ENCODE data around the gene C1orf159.
"Not testable (repeated sequence)": the region's sequence is repeated elsewhere in the genome, so short reads cannot be mapped to it uniquely, and the experiment has no call there.

The C1orf159 gene

GRCh38 chr1:1148569-1148968 lies 32.7 kb upstream of the C1orf159 start:
- DNase-seq: no peak

DNA sequence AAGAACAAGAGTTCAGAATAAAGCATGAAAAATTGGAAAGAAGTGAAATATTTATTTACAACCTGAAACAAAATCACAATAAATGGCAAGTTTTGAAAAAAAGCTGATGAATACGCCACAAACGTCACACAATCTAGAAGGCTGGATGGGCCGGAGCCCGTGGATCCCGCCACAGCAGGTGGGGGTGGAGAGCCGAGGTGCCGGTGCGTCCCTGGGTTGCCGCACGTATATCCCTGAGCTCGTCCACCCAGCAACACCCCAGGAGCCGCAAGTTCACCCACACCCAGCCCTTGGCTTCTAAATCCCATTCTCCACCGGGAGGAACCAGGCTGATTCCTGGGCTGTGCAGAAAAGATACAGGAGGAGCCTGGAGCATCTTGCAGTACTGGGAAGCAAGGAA lies 32.2 kb upstream of the C1orf159 start:
- no peak for DNase-seq

DNA sequence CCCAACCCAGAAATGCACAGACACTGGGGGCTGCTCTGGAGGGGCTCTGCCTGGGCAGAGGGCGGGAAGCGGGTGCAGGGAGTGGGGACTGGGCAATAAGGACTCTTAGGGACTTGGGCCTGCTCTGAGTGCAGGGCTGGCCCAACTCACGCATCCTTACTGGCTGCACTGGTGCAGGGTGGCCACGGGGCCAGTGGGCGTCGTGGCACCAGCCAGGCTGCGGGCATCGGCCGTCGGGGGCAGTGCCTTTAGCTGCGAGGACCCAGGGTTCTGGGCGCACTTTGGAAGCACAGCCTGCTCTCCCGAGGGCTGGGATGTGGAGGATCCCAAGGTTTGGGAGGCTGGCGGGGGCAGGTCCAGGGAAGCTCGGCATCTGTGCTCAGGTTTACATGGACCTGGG lies 30.7 kb upstream of the C1orf159 start:
- DNase-seq: no peak

GRCh38 chr1:1146026-1146425 lies 30.1 kb upstream of the C1orf159 start:
- DNase-seq: no peak

GRCh38 chr1:1145547-1145914 lies 29.6 kb upstream of the C1orf159 start:
- no peak for DNase-seq

DNA sequence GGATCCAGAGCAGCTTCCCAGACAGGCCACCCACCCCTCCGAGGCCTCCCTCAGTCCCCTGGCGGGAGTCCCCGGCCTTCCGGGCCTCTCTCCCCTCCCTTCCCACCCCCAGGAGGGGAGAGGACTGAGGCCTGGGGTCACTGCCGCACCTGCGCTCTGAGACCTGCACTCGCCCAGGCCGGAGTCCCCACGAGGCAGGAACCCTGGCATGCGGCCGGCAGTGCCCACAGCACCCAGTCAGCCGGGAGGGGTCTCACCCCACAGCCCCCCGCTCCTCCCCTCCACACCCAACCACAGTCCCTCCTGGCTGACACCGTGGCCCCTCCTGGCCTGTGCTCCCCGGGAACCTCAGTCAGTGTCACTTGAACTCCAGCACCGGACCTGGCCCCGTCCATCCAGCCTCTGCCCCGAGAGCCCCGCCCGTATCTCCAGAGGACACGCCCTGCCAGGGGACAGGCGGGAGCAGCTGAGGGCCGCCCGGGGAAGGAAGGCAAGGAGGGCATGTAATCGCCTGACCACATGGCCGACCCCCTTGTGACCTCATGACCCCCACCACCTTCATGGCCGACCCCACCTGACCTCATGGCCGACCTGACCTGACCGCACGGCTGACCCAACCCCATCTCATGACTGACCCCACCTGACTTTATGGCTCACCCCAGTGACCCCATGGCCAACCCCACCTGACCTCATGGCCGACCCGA lies 29.1 kb upstream of the C1orf159 start:
- no peak for DNase-seq

GRCh38 chr1:1144122-1144842 lies 28.4 kb upstream of the C1orf159 start:
- DNase-seq: peak; percentile 72

GRCh38 chr1:1143636-1144035 lies 27.7 kb upstream of the C1orf159 start:
- DNase-seq: no peak

- DNase-seq: no peak
Observed at GRCh38 chr1:1142844-1143243, 27.0 kb upstream of the C1orf159 start.

GRCh38 chr1:1142352-1142751 lies 26.5 kb upstream of the C1orf159 start:
- DNase-seq: not testable (repeated sequence)

GRCh38 chr1:1141911-1142250 lies 26.0 kb upstream of the C1orf159 start:
- DNase-seq: no peak

GRCh38 chr1:1141244-1141910 lies 25.5 kb upstream of the C1orf159 start:
- no peak for DNase-seq

- DNase-seq: no peak
Observed at GRCh38 chr1:1140673-1141072, 24.8 kb upstream of the C1orf159 start.

DNA sequence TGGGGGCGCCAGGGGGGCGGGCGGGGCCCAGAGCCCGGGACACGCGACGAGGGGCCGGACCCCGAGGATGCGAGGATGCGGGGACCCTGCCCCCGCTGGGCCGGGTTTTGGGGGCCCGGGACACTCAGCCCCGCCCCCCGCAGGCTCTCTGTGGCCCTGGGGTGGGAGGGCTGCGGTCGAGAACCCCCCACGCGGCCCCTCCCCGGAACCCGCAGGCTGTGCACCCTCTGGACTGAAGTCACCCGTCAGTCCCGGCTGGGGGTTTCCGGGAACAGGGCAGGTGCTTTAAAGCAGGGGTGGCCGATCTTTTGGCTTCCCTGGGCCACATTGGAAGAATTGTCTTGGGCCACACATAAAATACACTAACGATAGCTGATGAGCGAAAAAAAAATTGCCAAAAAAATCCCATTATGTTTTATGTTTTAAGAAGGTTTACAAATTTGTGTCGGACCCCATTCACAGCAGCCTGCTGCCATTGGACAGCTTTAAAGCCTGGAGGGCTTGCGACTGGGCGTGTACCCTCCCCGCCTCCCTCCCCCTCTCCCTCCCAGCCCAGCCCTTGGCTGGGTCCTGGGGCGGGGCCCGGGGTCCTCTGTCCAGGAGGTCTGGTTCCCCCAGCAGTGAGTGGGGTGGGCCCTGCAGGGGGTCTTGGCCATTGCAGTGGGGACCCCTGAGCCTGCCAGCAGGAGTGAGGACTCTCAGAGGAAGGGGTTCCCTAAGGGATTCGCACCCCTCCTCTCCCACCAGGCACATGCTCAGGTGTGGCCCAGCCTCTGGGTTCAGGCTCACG lies 21.6 kb upstream of the C1orf159 start:
- DNase-seq: peak; percentile 85

GRCh38 chr1:1136547-1137230 lies 20.8 kb upstream of the C1orf159 start:
- DNase-seq: peak; percentile 43

GRCh38 chr1:1135339-1136136 lies 19.6 kb upstream of the C1orf159 start:
- DNase-seq: no peak

GRCh38 chr1:1134300-1134970 lies 18.5 kb upstream of the C1orf159 start:
- DNase-seq: no peak

DNA sequence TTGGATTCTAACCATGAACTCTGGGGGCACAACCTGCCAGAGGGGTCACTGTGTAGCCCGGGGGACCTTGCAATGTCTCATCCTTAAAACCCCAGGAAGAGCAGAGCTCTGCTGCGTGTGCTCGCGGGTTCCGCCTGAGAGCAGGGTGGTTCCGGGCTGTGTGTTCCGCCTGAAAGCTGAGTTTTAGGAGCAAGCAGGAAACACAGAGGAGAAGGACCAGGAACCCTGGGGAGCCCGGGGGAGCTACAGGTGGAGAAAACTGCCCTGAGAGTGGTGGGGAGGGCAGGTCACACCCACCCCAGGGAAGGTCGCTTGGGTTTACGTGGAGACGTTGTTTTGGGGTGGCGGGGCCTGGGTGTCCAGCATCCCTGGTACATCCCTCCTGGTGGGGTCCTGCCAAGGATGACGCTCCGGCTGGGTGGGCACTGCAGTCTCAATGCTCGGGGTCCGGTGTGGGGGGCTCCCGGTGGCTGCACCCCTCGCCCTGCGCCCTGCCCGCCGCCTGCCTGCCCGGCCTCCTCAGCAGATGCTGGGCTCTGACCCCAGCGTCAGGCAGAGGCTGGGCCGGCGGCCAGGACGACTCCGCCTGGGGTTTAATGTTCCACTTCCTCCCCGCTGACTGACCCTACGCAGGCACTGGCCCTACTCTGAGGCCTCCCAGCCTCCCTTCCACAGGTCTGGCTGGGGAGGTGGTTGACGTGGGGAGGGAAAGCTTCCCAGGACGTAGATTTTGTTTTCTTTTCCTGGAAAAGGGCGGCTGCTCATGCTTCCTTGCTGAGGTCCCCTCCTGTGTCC lies 17.3 kb upstream of the C1orf159 start:
- DNase-seq: no peak

DNA sequence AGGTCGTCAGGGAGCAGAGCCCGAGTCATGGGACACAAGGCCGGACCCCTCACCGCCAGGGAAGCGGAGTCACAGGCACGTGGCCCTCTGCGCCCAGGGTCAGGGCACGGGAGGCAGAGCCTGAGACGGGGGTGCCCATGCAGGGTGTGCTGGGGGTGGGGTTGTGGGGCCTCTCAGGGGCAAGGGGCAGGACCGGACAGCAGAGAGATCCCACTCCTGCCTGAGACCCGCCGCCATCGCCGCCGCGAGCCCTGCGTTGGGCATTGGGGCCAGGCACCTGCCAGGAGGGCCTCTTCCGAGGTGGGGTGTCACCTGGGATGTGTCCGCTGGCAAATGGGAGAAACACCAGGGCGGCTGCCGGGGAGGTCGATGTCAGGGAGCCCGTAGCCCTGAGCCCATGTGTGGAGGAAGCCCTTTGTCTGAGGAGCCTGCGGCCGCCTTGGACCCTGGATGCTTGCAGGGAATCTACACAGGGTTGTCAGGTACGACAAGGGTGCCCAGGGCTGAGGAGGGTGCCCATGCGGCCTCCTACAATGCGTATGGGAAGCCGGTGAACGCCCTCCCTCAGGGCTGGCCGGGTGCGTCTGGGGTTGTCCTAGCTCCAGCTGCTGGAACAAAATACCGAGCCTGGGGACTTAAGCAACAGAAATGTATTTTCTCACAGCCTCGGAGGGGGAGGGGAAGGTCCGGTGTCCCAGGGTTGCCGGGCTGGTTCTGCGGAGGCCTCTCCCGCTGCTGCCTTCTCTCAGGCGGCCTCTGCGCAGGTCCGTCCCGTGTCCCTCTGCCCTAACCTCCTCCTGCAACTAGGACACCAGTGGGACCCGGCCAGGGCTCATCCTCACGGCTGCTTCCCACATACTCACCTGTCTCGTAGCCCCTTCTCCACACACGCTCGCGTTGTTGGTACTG lies 16.4 kb upstream of the C1orf159 start:
- no peak for DNase-seq
